LNCaP clone FGC (cell line): ENCODE data around the gene HLA-DRA.
"Not testable (repeated sequence)": the region's sequence is repeated elsewhere in the genome, so short reads cannot be mapped to it uniquely, and the experiment has no call there.

Experiments
- DNase-seq: peaks from one replicate; pipeline ENCODE4 v3.0.0-alpha.2; 2011; ENCODE audit warnings: low read depth
- H3K4me3 ChIP-seq: 2 replicates; pipeline ENCODE4 v1.5.1; 2011; ENCODE audit warnings: mild to moderate bottlenecking, low read depth, low read length, control low read depth
- TF ChIP-seq, protein P1 (sequence below): IDR thresholded peaks from 2 replicates; pipeline ENCODE4 v1.5.1; 2012; ENCODE audit warnings: mild to moderate bottlenecking; ENCODE audit not compliant: control insufficient read depth, insufficient read depth; ENCODE audit errors: extremely low read depth

Gene HLA-DRA

DNA sequence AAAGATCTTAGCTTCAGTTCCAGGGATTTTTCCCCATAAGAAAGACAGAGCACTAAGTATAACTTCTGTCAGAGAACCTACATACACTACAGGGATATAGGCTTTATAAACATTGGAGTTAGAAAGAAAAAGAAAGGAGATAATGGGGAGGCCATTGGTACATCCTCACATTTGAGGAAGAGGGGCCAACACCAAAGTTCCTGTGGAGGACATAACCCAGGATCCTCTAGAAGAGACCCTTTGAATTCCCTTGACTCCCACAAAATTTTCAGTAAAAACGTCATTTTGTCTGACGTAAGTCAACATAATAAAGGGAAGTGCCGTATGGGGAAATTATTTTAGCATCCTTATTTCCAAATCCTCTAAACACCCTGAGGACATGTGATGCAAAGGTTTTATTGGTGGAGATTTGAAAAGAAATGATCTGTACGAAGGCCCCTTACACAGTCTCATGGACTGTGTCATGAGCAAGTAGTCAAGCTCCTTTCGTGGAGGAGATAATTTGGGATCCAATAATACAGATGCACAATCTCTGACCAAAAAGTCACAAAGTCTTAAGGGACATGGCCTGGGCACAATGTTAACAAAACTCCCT, 33.2 kb downstream of the HLA-DRA start:
- DNase-seq, result no peak
- H3K4me3 ChIP-seq, result no peak overlapping the region
- TF ChIP-seq, protein P1, sequence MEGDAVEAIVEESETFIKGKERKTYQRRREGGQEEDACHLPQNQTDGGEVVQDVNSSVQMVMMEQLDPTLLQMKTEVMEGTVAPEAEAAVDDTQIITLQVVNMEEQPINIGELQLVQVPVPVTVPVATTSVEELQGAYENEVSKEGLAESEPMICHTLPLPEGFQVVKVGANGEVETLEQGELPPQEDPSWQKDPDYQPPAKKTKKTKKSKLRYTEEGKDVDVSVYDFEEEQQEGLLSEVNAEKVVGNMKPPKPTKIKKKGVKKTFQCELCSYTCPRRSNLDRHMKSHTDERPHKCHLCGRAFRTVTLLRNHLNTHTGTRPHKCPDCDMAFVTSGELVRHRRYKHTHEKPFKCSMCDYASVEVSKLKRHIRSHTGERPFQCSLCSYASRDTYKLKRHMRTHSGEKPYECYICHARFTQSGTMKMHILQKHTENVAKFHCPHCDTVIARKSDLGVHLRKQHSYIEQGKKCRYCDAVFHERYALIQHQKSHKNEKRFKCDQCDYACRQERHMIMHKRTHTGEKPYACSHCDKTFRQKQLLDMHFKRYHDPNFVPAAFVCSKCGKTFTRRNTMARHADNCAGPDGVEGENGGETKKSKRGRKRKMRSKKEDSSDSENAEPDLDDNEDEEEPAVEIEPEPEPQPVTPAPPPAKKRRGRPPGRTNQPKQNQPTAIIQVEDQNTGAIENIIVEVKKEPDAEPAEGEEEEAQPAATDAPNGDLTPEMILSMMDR, result no peak

DNA sequence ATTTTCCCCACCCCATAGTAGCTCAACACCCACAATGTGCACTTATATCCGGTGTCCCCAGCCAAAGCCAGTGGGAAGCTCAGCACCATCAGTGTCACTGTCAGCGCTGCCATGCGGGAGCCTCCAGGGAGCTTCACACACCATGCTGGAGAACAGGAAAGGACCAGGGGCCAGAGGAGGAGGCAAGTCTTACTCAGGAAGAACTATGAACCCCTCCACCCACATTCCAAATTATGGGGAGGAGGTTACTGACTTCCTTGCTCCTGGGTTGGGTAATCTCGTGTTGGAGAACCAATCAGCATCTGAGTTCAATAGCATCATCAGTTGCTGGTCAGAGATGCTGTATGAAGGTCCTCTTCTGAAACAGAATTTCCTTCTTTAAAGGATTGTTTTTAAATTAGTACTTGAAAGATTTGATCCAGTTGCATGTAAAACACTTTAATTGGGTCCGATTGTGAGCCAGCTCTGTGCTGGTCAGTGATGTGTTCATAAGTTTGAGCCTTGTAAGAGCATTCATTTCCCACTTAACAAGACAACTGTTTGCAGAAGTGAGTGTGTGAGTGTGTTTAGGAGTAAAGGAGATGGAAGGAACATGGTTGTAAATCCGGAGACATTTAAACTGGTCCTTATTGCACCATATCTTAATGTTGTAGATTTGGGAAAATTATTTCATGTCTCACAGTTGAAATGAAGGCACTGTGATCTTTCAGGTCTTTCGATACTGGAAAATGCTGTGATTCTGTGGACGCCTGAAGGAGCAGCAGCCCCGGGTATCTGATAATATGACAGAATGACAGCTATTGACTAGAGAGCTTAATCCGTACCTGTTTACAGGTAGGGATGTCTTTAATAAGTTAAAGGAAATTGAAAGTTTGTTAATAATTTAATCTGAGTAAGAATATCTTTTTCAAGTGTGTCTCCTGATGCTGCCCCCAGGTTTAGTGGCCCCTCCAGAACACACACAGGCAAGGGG, 34.0 kb downstream of the HLA-DRA start:
- not testable (repeated sequence) for H3K4me3 ChIP-seq, DNase-seq

DNA sequence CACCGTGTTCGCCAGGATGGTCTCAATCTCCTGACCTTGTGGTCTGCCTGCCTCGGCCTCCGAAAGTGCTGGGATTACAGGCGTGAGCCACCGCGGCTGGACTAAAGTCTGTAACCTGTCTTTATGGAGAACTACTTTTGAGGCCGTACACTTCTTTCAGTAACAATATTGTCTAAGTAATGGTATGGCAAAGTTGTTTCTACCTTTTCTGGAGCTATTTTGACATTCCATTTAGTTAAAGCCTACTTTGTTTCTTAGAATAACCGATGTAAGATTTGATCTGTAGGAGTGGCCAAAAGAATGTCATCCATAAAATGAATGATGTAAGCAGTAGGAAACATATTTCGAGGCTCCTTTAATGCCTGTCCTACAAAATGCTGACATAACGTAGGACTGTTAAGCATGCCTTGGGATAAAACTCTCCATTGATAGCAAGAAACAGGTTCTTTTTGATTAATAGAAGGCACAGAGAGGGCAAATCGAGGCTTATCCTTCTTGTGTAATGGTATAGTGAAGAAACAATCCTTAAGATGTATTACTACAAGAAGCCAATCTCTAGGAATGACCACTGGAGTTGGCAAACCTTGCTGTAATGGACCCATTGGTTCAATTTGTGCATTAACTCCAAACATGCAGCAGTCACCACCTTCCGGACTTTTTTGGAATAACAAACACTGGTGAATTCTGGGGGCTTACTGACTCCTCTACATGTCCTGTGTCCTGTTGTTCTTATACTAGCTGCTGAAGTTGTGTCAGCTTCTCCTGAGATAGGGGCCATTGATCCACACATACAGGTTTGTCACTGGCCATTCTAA, 35.9 kb downstream of the HLA-DRA start:
- TF ChIP-seq, protein P1, result no peak
- no peak overlapping the region for H3K4me3 ChIP-seq

DNA sequence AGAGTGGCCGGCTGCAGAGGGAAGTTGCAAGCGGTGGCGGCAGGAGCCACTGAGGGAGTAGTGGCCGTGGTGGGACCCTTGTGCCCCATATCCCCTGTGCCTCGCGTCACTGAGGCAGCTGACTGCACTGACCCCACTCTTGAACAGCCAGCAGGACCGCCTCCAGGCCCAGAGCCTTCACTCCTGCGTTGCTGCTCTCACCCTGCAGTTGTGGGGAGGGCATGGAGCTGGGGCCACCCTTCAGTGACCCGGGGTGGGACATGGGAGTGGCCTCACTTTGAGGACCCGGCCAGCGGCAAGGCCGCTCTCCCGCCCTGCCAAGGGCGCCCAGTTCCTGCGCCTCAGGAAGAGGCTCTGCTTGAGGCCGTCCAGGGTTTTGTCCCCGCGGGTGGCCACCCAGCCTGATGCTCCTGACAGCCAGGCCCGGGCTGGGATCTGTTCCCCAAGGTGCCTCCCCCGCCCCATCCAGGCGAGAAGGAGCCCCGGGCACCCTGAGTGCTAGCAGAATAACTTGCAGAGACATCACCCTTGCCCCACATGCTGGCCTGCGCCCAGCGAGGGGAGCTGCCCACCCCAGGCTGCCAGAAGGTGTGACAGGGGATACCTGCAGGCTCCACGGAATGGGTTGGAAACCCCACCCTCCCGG, 44.4 kb downstream of the HLA-DRA start:
- no peak for DNase-seq
- no peak overlapping the region for H3K4me3 ChIP-seq
- TF ChIP-seq, protein P1, result no peak

More for the DNA sequence above, 35.9 kb downstream of the HLA-DRA start:
- DNase-seq, result no peak

DNA sequence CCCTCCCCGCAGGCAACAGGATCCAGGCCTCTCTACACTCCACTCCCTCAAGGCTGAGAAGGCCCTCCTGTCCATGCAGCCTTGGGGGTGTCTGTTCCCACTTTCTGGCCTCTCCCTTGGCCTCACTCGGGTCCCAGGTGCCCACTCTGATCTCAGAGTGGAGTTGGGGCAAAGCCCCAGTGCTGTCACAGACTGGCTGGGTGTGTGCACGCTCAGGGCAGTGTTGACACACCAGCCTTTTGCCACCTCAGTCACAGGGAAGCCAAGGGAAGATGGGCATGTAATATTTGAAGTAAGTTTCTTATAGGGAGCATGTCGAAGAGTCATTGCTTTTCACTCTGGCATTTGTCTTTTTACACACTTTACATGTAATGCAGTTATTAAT, 44.9 kb downstream of the HLA-DRA start:
- no peak overlapping the region for H3K4me3 ChIP-seq
- DNase-seq, result no peak
- TF ChIP-seq, protein P1, result no peak

DNA sequence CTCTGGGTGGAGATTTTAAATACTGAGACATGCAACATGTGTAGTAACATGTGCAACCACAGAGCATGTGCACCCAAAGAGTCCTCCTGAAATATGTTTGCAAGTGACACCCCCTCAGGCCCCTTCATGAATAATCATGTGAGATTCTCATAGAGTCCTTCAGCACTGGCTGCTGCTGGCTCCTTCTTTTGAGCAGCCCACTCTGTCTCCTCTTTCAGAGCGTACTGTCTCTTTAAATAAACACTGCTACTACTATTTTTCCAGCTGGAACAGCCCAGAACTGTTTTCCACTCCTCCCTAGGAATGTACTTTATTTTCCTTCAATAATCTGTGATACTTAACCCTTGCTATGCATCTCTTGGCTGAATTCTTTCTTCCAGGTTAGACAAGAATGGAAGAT, 48.4 kb downstream of the HLA-DRA start:
- TF ChIP-seq, protein P1, result no peak
- DNase-seq, result no peak
- H3K4me3 ChIP-seq, result no peak overlapping the region
